Endodermal cell (in vitro differentiated cells): ENCODE measurements around the gene GDAP2. TPM values are rescaled to one million over a fixed set of nuclear protein-coding genes. Genes with fewer than 3 reads are reported as not detected.

Source experiments
- DNase-seq: peaks from one replicate; pipeline ENCODE4 v3.0.0-alpha.2; 2017
- H3K27ac ChIP-seq: 2 replicates; pipeline ENCODE4 v1.5.1; 2013; ENCODE audit warnings: mild to moderate bottlenecking, low read depth, low read length, moderate library complexity
- H3K27me3 ChIP-seq: 2 replicates; pipeline ENCODE4 v1.6.1; 2013; ENCODE audit warnings: mild to moderate bottlenecking, low read length, moderate library complexity; ENCODE audit not compliant: insufficient read depth, control insufficient read depth, poor library complexity, severe bottlenecking
- H3K36me3 ChIP-seq: 2 replicates; pipeline ENCODE4 v1.7.0; 2013; ENCODE audit warnings: mild to moderate bottlenecking, low read length, moderate library complexity; ENCODE audit not compliant: control insufficient read depth, insufficient read depth
- H3K4me1 ChIP-seq: one replicate; pipeline ENCODE4 v1.7.0; 2013; ENCODE audit warnings: low read length; ENCODE audit not compliant: control insufficient read depth, insufficient read depth
- H3K4me3 ChIP-seq: 2 replicates; pipeline ENCODE4 v1.5.1; 2013; ENCODE audit warnings: mild to moderate bottlenecking, low read length, moderate library complexity
- H3K9ac ChIP-seq: 2 replicates; pipeline ENCODE4 v1.6.1; 2013; ENCODE audit warnings: mild to moderate bottlenecking, low read length, moderate library complexity; ENCODE audit not compliant: poor library complexity, severe bottlenecking; ENCODE audit errors: extremely low read depth
- H3K9me3 ChIP-seq: 2 replicates; pipeline ENCODE4 v1.6.1; 2013; ENCODE audit warnings: mild to moderate bottlenecking, low read length, moderate library complexity; ENCODE audit not compliant: control insufficient read depth
- H3K27ac Mint-ChIP-seq: 2 replicates; pipeline ENCODE4 v1.8.0; 2020; ENCODE audit warnings: mixed read lengths
- H3K27me3 Mint-ChIP-seq: 2 replicates; pipeline ENCODE4 v1.8.0; 2021; ENCODE audit warnings: mild to moderate bottlenecking, mixed read lengths; ENCODE audit not compliant: insufficient read depth
- H3K36me3 Mint-ChIP-seq: 2 replicates; pipeline ENCODE4 v1.8.0; 2020; ENCODE audit warnings: low read depth, mixed read lengths
- H3K4me1 Mint-ChIP-seq: 2 replicates; pipeline ENCODE4 v1.8.0; 2020; ENCODE audit warnings: mixed read lengths
- H3K4me3 Mint-ChIP-seq: 2 replicates; pipeline ENCODE4 v1.8.0; 2020; ENCODE audit warnings: mild to moderate bottlenecking, moderate library complexity, mixed read lengths
- H3K9me3 Mint-ChIP-seq: 2 replicates; pipeline ENCODE4 v1.8.0; 2020; ENCODE audit warnings: mild to moderate bottlenecking, mixed read lengths
- CTCF ChIP-seq: fragments of 200-600 bp; sonication (generic); conservative IDR thresholded peaks from 2 replicates; pipeline ENCODE4 v1.5.0; 2021; ENCODE audit warnings: antibody characterized with exemption, mild to moderate bottlenecking
- WGBS, 2 experiments: methylation state at CpG; one replicate each; pipeline versions ENCODE4 v1.1.5 to v1.1.7; 2013; ENCODE audit warnings: missing lambda C conversion rate in 2 of 2, mixed read lengths in 1 of 2; ENCODE audit not compliant: insufficient coverage in 1 of 2, insufficient read length in 1 of 2; 5-methylcytosine and 5-hydroxymethylcytosine counted together
- total RNA-seq, 2 donors: library from RNA; stranded (reverse); fragmentation: NEBNext Ultra II Directional in 1 of 2; extraction: Animal tissue kit (Norgen Biotek cat#: 25700) in 1 of 2; gene quantifications; 2 replicates in 1 of 2; 3 replicates in 1 of 2; pipeline ENCODE4 v1.2.1, GENCODE V29; 2021

GDAP2 gene
- total RNA-seq, 2 donors from 2014 or later = 24.1 to 34.8 TPM

GRCh38 chr1:117932576-117932975 is 3.2 kb upstream of the GDAP2 start:
- WGBS, 2 experiments = 82 to 94% methylated on average over 1 to 4 of the region's 4 CpGs
- Histone ChIP-seq H3K36me3 (peaks cover 30% of the 10 kb centered on the region), H3K4me1 (no peaks in the 10 kb centered on the region), H3K27me3 (no peaks in the 10 kb centered on the region), H3K27ac (no peak overlapping the region), H3K4me3 (no peak overlapping the region), H3K9me3 (no peaks in the 10 kb centered on the region), H3K9ac (no peak overlapping the region)
- Mint-ChIP-seq H3K4me1 (peaks cover 13% of the 10 kb centered on the region), H3K27ac (no peak overlapping the region), H3K27me3 (no peaks in the 10 kb centered on the region), H3K9me3 (no peaks in the 10 kb centered on the region), H3K4me3 (no peak overlapping the region), H3K36me3 (peaks cover 6% of the 10 kb centered on the region)
- DNase-seq = no peak
- TF ChIP-seq CTCF = no peak

GRCh38 chr1:117930484-117930883 is 1.1 kb upstream of the GDAP2 start:
- DNase-seq = no peak

GRCh38 chr1:117930173-117930447 is 689 bp upstream of the GDAP2 start:
- H3K4me1 Mint-ChIP-seq = peaks cover 18% of the 10 kb centered on the region
- no peak for TF ChIP-seq CTCF

More at GRCh38 chr1:117930484-117930883, 1.1 kb upstream of the GDAP2 start:
- peak overlapping the region; percentile 92 for H3K4me3 Mint-ChIP-seq
- peak overlapping the region; percentile 92 for H3K4me3 ChIP-seq
- peak overlapping the region; percentile 41 for H3K9ac ChIP-seq
- H3K36me3 ChIP-seq = peaks cover 11% of the 10 kb centered on the region
- no peaks in the 10 kb centered on the region for H3K27me3 ChIP-seq
- H3K9me3 Mint-ChIP-seq = no peaks in the 10 kb centered on the region
- no peaks in the 10 kb centered on the region for H3K9me3 ChIP-seq
- H3K27ac ChIP-seq = no peak overlapping the region
- no peaks in the 10 kb centered on the region for H3K27me3 Mint-ChIP-seq
- H3K4me1 Mint-ChIP-seq = peaks cover 18% of the 10 kb centered on the region
- H3K36me3 Mint-ChIP-seq = peaks cover 6% of the 10 kb centered on the region
- TF ChIP-seq CTCF = no peak
- WGBS, 2 experiments = 5 to 6% methylated on average over 6 of the region's 6 CpGs
- H3K4me1 ChIP-seq = no peaks in the 10 kb centered on the region
- no peak overlapping the region for H3K27ac Mint-ChIP-seq

More at GRCh38 chr1:117930173-117930447, 689 bp upstream of the GDAP2 start:
- no peaks in the 10 kb centered on the region for H3K27me3 ChIP-seq
- Mint-ChIP-seq H3K9me3 (no peaks in the 10 kb centered on the region), H3K4me3 (peak overlapping the region; percentile 92), H3K27ac (peak overlapping the region; percentile 94), H3K36me3 (peaks cover 6% of the 10 kb centered on the region), H3K27me3 (no peaks in the 10 kb centered on the region)
- peaks cover 8% of the 10 kb centered on the region for H3K36me3 ChIP-seq
- 1 to 2% methylated on average over 12 of the region's 12 CpGs for WGBS, 2 experiments
- no peaks in the 10 kb centered on the region for H3K9me3 ChIP-seq
- H3K4me3 ChIP-seq = peak overlapping the region; percentile 92
- H3K4me1 ChIP-seq = no peaks in the 10 kb centered on the region
- no peak for DNase-seq
- no peak overlapping the region for H3K27ac ChIP-seq
- H3K9ac ChIP-seq = peak overlapping the region; percentile 41
